ENCODE measurements around the gene LENEP. TPM values are rescaled to one million over a fixed set of nuclear protein-coding genes. Genes with fewer than 3 reads are reported as not detected.

Gene LENEP, protein sequence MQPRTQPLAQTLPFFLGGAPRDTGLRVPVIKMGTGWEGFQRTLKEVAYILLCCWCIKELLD
- 0.18 and 0.28 TPM in 2 replicates for total RNA-seq

DNA sequence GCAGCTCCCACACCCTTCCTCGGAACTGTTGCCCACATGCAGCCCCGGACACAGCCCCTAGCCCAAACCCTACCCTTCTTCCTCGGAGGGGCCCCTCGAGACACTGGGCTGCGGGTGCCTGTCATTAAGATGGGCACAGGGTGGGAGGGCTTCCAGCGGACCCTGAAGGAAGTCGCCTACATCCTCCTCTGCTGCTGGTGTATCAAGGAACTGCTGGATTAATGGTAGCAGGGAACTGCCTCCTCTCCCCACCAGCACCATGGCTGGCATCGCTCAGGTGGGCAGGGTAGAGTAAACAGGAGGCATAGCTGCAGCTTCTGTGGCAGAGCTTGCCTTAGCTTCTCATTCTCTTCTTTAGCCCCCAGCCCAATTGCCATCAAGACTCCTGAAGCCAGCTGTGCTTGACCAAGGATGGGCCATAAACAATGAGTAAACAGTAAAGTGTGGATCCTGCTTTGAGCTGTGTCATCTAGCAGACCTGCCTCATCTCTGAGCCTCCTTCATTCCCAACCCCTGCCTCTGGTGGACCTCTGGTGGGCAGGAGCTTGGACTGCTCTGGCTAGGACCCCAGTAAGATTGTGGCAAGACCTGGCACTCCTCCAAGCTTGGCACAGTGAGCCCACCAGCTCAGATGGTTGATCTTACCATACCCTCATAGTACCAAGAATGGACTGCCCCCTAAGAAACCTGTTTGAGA, at the start of gene LENEP:
LENEP (plus strand) TSS at position 15 of the 697 bp plus-strand sequence; CDS start at position 37, 22 bp downstream.

DNA sequence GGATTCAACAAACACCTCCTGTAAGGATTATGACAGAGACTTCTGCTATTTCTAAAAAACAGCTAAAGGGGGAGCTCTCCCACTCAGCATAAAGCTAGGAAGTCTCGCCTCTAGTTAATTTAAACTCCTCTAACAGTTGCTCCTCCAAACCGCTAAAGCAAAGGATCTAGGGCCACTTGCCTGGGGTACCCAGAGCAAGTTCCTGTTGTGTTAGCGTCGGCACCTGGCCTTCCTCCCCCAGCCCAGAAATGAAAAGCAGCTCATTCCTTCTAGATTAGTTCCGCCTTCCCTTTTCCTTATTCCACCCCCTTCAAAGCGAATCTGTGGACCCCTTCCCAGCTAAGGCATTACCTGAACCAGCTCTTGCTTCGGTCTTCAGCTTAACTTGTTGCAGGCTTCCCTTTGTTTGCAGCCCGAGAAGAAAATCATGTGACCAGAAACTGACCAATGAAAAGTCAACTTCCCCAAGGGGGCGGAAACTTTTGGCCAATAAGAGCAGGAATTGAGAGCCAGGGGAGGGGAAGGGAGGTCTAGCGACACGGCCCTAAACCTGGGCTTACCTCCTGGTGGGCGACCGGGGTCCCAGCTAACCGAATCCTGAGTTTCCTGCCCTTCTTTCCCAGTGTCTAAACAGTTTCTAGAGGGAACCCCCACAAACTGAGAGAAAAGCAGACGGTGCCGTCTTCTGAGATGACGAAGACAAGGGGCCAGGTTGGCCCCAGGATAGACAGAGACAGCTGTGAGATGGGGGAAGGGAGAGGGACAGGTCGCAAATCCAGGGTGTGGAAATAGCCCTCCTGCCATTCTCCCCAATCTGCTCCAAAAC, 37.5 kb upstream of the LENEP start, which contains the start of gene PBXIP1:
PBXIP1 (minus strand) TSS at position 382 of the 826 bp plus-strand sequence. CDS start 2,378 bp downstream, outside the sequence.

DNA sequence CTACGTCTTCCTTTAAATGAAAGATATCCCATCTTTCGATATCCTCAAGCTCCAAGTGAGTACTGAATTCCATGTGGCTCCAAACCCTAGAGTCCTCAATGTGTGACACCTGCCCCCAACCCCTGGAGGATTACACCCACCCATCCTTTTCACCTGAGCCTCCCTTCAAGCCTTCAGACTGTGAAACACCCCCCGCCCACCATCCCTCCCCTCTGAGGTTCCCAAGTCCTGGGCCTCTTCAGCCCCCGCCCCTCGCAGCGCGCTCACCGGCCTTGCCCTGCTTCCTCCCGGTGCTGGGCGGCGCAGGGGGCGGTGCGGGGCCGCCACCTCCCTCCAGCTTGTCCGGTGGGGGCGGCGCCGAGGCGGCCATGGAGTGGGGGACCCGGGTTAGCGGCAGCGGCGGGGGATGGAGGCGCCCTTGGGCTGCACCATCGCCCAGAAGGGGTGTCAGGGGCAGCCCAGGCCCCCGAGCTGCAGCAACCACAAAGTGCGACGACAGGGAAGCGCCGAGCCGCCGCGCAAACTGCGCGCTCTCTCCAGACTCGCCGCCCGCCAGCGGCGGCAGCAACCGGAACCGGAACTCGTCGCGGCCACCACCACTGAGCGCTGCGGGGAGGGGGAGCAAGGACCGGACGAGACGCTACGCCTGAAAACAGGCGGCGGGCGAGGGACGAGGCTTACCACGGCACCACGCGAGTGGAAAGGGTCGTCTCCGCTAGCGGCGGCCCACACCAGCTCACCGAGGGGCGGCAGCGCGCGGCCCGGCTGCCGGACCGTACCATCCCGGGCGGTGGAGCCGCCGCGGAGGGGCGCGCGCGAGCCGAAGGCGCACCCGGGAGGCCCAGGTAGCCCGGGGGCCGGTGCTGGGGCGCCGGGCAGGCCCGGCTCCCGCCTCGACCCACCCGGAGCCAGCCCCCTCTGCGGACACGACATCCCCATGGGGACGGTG, 31.9 kb upstream of the LENEP start, which contains the start of gene PYGO2:
PYGO2 (minus strand) TSS at position 576 of the 949 bp plus-strand sequence; CDS start at position 370, 206 bp downstream.

GRCh38 chr1:154970631-154971340, 22.6 kb upstream of the LENEP start, which contains the start of gene SHC1:
Gene SHC1 (minus strand): TSS chr1:154970747. CDS start chr1:154970526, 221 bp downstream.

GRCh38 chr1:154974102-154974807, 19.1 kb upstream of the LENEP start, which contains the start of gene CKS1B:
Gene CKS1B (plus strand): TSS chr1:154974681. CDS start chr1:154974746, 65 bp downstream.

GRCh38 chr1:154982897-154983648, 10.3 kb upstream of the LENEP start, which contains the start of gene FLAD1:
Gene FLAD1 (plus strand): TSS chr1:154983344. CDS start chr1:154983695, 351 bp downstream.

GRCh38 chr1:155002464-155003226, 9.3 kb downstream of the LENEP start, which contains the start of gene ZBTB7B:
Gene ZBTB7B (plus strand): TSS chr1:155002802. CDS start chr1:155014661, 11,859 bp downstream.

GRCh38 chr1:155033524-155033923, 40.1 kb downstream of the LENEP start, which contains the start of the genes DCST1 and DCST2:
Gene DCST1 (plus strand): TSS chr1:155033824. CDS start chr1:155034037, 213 bp downstream.
Gene DCST2 (minus strand): TSS chr1:155033781. CDS start chr1:155033701, 80 bp downstream.

Other genes with a start within 250 kb of the LENEP start
- under 0.01 and 0.18 TPM in 2 replicates for gene KCNN3, start 123.3 kb upstream of the LENEP start, total RNA-seq
- 5.1 and 5.5 TPM in 2 replicates for gene PMVK, start 56.9 kb upstream of the LENEP start, total RNA-seq
- gene PBXIP1, start 37.5 kb upstream of the LENEP start, total RNA-seq: 97.0 and 105 TPM in 2 replicates
- gene PYGO2, start 31.8 kb upstream of the LENEP start, total RNA-seq: 13.1 and 15.1 TPM in 2 replicates
- gene SHC1, start 22.8 kb upstream of the LENEP start, total RNA-seq: 180 and 202 TPM in 2 replicates
- gene CKS1B, start 18.9 kb upstream of the LENEP start, total RNA-seq: 17.4 and 25.2 TPM in 2 replicates
- 17.2 and 18.7 TPM in 2 replicates for gene FLAD1, start 10.2 kb upstream of the LENEP start, total RNA-seq
- 9.1 and 10.8 TPM in 2 replicates for gene ZBTB7B, start 9.2 kb downstream of the LENEP start, total RNA-seq
- under 0.01 TPM in 2 replicates for gene DCST2, start 40.2 kb downstream of the LENEP start, total RNA-seq
- gene DCST1, start 40.2 kb downstream of the LENEP start, total RNA-seq: not detected in 2 replicates
- gene ADAM15, start 57.7 kb downstream of the LENEP start, total RNA-seq: 46.2 and 70.4 TPM in 2 replicates
- gene EFNA4, start 70.2 kb downstream of the LENEP start, total RNA-seq: 3.7 and 4.0 TPM in 2 replicates
- 0.14 and 0.83 TPM in 2 replicates for gene EFNA3, start 85.3 kb downstream of the LENEP start, total RNA-seq
- 0.71 and 1.1 TPM in 2 replicates for gene EFNA1, start 134.3 kb downstream of the LENEP start, total RNA-seq
- 35.4 and 37.4 TPM in 2 replicates for gene SLC50A1, start 142.3 kb downstream of the LENEP start, total RNA-seq
- gene DPM3, start 146.9 kb downstream of the LENEP start, total RNA-seq: 45.9 and 52.1 TPM in 2 replicates
- 119 and 168 TPM in 2 replicates for gene KRTCAP2, start 179.7 kb downstream of the LENEP start, total RNA-seq
- 2.3 and 2.5 TPM in 2 replicates for gene TRIM46, start 180.3 kb downstream of the LENEP start, total RNA-seq
- 19.9 and 26.1 TPM in 2 replicates for gene THBS3, start 214.3 kb downstream of the LENEP start, total RNA-seq
- 42.7 and 44.5 TPM in 2 replicates for gene MTX1, start 215.1 kb downstream of the LENEP start, total RNA-seq